Muscle of leg (tissue), 11 donors: Measurements from ENCODE around the gene ZNF573. TPM values are rescaled to one million over a fixed set of nuclear protein-coding genes. Genes with fewer than 3 reads are reported as not detected.
A peak's percentile ranks its signal among the peaks of the same experiment; 100 is the strongest.

Experiments
- DNase-seq: peaks from one replicate; pipeline ENCODE4 v3.0.0; 2013
- H3K27ac ChIP-seq: one replicate; pipeline ENCODE4 v1.5.1; 2013; ENCODE audit warnings: mild to moderate bottlenecking, low read length, control low read depth
- H3K27me3 ChIP-seq: one replicate; pipeline ENCODE4 v1.6.1; 2013; ENCODE audit warnings: low read length; ENCODE audit not compliant: control insufficient read depth, insufficient read depth
- H3K36me3 ChIP-seq: one replicate; pipeline ENCODE4 v1.6.1; 2013; ENCODE audit warnings: low read length; ENCODE audit not compliant: control insufficient read depth, insufficient read depth
- H3K4me1 ChIP-seq: one replicate; pipeline ENCODE4 v1.6.1; 2013; ENCODE audit warnings: low read length; ENCODE audit not compliant: control insufficient read depth, insufficient read depth
- H3K4me3 ChIP-seq: one replicate; pipeline ENCODE4 v1.5.1; 2013; ENCODE audit warnings: low read length, control low read depth
- H3K9me3 ChIP-seq: replicated peaks from 2 replicates; pipeline ENCODE4 v1.6.1; 2013; ENCODE audit warnings: low read depth, low read length; ENCODE audit not compliant: control insufficient read depth
- WGBS: methylation state at CpG from one replicate; pipeline ENCODE4 v1.1.5; 2013; ENCODE audit warnings: missing lambda C conversion rate; ENCODE audit not compliant: insufficient coverage; 5-methylcytosine and 5-hydroxymethylcytosine counted together
- polyA plus RNA-seq, 8 donors: library from polyadenylated mRNA; unstranded; fragments of 120-200 nt; gene quantifications; one replicate each; pipeline versions ENCODE4 v1.2.1 to v1.2.3, GENCODE V29; 2013; ENCODE audit warnings: inconsistent platforms in 1 of 8, low replicate concordance in 1 of 8; ENCODE audit not compliant: insufficient read length in 8 of 8, insufficient read depth in 1 of 8
- total RNA-seq: library from RNA; stranded (reverse); fragments of 120-200 nt; gene quantifications from one replicate; pipeline ENCODE4 v1.2.4, GENCODE V29; 2013

ZNF573 gene
- total and polyA plus RNA-seq, 9 donors: 5.9 to 17.1 (median 8.6) TPM

GRCh38 chr19:37699057-37699456 is 80.3 kb downstream of the ZNF573 start:
- no peak for DNase-seq
- Histone ChIP-seq H3K27ac (no peak overlapping the region), H3K36me3 (peaks cover 19% of the 10 kb centered on the region), H3K27me3 (no peaks in the 10 kb centered on the region), H3K4me1 (no peaks in the 10 kb centered on the region), H3K4me3 (no peak overlapping the region), H3K9me3 (no peaks in the 10 kb centered on the region)
- WGBS: 50% methylated on average over 1 of the region's 5 CpGs

- Histone ChIP-seq H3K27ac (no peak overlapping the region), H3K27me3 (no peaks in the 10 kb centered on the region), H3K4me3 (no peak overlapping the region), H3K9me3 (no peaks in the 10 kb centered on the region), H3K36me3 (peaks cover 19% of the 10 kb centered on the region), H3K4me1 (no peaks in the 10 kb centered on the region)
- peak; percentile 33 for DNase-seq
- WGBS: 90% methylated on average over 2 of the region's 6 CpGs
Observed at GRCh38 chr19:37698216-37698615, 81.2 kb downstream of the ZNF573 start.

- H3K27ac ChIP-seq: no peak overlapping the region
- no peaks in the 10 kb centered on the region for H3K4me1 ChIP-seq
- H3K27me3 ChIP-seq: no peaks in the 10 kb centered on the region
Observed at GRCh38 chr19:37695144-37695899, 84.1 kb downstream of the ZNF573 start.

GRCh38 chr19:37692956-37693620 is 86.3 kb downstream of the ZNF573 start:
- no peak overlapping the region for H3K27ac ChIP-seq
- H3K4me3 ChIP-seq: no peak overlapping the region
- no peaks in the 10 kb centered on the region for H3K4me1 ChIP-seq
- no peaks in the 10 kb centered on the region for H3K9me3 ChIP-seq
- H3K36me3 ChIP-seq: peaks cover 8% of the 10 kb centered on the region
- DNase-seq: no peak
- whole genome bisulfite sequencing: 67% methylated on average over 6 of the region's 11 CpGs
- no peaks in the 10 kb centered on the region for H3K27me3 ChIP-seq

More at GRCh38 chr19:37695144-37695899, 84.1 kb downstream of the ZNF573 start:
- no CpG with 5 or more reads among the region's 3 CpGs for WGBS
- DNase-seq: no peak
- Histone ChIP-seq H3K9me3 (no peaks in the 10 kb centered on the region), H3K36me3 (peaks cover 19% of the 10 kb centered on the region), H3K4me3 (no peak overlapping the region)

- Histone ChIP-seq H3K9me3 (no peaks in the 10 kb centered on the region), H3K27ac (peak overlapping the region; percentile 88), H3K36me3 (peaks cover 7% of the 10 kb centered on the region), H3K4me1 (no peaks in the 10 kb centered on the region), H3K27me3 (no peaks in the 10 kb centered on the region), H3K4me3 (peak overlapping the region; percentile 72)
- peak; percentile 94 for DNase-seq
- WGBS: 0% methylated on average over 45 of the region's 48 CpGs
Observed at GRCh38 chr19:37691881-37692504, 87.4 kb downstream of the ZNF573 start.

Other genes with a start within 250 kb of the ZNF573 start
- 8.0 TPM for gene ZNF571, start 184.8 kb downstream of the ZNF573 start, total RNA-seq
- 1 to 10 TPM; 4.0 to 6.1 (median 5.4) TPM for gene ZNF571, start 184.8 kb downstream of the ZNF573 start, polyA plus RNA-seq
- 2.1 TPM for gene ZNF540, start 184.7 kb downstream of the ZNF573 start, total RNA-seq
- 1 to 10 TPM; 1.4 to 2.3 (median 1.9) TPM for gene ZNF540, start 184.7 kb downstream of the ZNF573 start, polyA plus RNA-seq
- 25.0 TPM for gene ZFP30, start 124.1 kb downstream of the ZNF573 start, total RNA-seq
- gene ZFP30, start 124.1 kb downstream of the ZNF573 start, polyA plus RNA-seq: 10 to 100 TPM in 7 of 8 donors, 1 to 10 TPM in 1; 8.4 to 14.3 (median 12.5) TPM
- gene ZNF607, start 59.8 kb downstream of the ZNF573 start, total RNA-seq: 7.0 TPM
- gene ZNF607, start 59.8 kb downstream of the ZNF573 start, polyA plus RNA-seq: 1 to 10 TPM; 4.5 to 5.7 (median 5.0) TPM
- gene WDR87, start 127.0 kb upstream of the ZNF573 start, total RNA-seq: under 0.01 TPM
- gene WDR87, start 127.0 kb upstream of the ZNF573 start, polyA plus RNA-seq: under 1 TPM; 0.07 to 0.18 (median 0.11) TPM
- 6.8 TPM for gene SIPA1L3, start 127.6 kb upstream of the ZNF573 start, total RNA-seq
- 10 to 100 TPM in 1 of 8 donors, 1 to 10 TPM in 7; 7.2 to 13.8 (median 9.2) TPM for gene SIPA1L3, start 127.6 kb upstream of the ZNF573 start, polyA plus RNA-seq